NCI-H1105 (cell line): Measurements from ENCODE around the gene SAMD11.

Experiments used
- DNase-seq: peaks from one replicate; lab custom pipeline; 2025; lab: John Stamatoyannopoulos, UW

Gene SAMD11

DNA sequence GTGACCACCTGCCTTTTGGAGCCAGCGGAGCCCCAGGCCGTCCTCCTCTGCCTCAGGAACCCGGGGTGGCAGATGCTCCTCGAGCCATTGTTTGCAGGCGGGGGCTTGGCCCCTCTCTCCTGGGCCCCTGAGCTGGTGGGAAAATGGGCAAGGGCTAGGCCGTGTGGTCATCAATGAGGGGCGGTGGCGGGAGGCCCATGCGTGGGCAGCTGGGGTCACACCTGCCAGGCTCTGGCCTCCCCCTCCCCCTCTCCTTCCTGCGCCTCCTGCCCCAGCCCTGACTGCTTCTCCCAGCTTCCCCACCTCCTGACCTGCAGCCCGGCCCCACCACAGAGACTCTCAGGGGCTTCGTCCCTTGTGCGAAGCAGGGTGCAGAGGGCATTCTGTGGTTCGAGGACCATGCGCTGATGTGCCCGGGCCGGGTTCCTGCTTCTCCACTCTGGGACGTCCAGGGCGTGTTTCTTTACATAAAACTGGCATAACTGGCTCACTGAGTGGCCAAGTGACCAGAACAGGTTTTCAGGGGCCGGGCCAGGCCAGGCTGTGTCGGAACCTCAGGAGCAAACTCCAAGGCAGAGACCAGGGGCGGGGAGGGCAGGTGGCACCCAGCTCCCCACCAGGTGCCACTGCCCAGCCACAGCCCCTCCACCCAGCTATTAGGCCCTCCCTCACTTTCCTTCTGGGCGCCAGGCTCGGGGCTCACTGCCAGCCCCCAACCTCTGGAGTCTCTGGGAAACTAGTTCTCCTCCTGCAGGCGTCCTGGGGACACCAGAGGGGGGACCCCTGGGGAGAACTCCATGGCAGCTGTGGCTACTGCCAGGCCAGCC, 9.3 kb downstream of the SAMD11 start:
- DNase-seq: no peak

DNA sequence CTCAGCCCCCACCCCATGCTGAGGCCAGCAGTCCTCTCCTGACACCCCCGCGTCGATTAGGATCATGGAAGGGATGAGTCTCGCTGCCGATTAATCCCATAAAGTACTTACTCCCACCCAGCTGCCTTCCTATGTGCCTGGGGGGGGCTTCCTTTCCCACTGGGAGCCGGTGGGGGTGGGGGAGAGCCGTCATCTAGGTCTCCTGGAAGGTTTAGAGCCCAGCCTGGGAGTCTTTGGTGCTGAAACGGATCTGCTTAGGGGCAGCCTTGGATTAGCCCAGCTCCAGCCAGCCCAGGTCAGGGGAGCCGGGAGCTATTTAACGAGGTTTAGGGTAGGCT, 9.8 kb downstream of the SAMD11 start:
- DNase-seq: no peak

DNA sequence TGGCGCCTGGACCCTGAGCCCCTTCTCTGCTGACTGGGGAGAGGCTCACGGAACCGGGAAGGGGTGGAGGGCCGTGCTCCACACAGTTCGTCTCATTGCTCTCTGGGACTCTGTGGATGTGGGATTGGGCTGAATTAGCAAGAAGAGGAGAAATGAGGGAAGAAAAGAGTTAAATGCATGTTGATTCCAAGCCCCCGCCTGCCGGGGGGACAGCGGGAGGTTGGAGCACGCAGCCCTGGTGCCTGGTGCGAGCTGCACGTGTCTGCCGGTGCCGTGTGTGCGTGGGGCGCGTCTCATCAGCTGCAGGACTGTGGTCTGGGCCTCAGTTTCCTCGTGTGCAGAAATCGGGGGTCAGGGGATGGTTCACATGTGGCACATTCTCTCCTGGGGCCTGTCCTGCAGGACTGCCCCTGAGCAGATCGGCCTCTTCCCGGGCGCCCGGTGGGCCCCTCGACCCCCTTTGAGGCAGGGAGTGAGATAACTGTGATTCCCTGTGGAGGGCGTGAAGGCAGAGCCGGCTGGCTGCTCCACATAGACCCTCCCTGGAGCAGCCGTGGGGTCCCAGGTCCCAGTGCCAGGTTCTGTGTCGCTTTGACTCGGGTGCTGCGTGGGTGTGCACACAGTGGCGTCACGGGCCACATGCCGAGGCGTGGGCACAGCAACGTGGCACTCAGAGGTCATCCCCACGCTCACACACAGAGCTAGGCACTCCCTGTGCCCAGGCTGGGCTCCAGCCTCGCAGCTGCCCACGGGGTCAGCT, 11.4 kb downstream of the SAMD11 start:
- DNase-seq: no peak

DNA sequence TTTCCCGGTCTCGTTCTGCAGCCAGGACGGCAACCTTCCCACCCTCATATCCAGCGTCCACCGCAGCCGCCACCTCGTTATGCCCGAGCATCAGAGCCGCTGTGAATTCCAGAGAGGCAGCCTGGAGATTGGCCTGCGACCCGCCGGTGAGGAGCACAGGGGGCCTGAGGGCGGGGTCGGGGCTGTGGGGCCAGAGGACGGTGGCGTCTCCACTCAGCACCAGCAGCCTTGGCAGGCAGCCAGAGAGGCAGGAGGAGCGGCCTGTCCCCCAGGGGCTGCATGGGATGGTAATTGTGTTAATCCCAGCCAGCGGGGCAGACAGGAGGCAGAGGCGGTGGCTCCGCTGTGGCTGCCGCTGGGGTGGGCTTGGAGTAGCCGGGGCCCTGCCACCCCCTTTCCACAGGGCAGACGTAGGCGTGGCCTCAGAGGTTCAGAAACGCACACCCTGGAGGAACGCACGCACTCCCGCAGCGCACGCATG, 12.1 kb downstream of the SAMD11 start:
- peak; percentile 60 for DNase-seq

DNA sequence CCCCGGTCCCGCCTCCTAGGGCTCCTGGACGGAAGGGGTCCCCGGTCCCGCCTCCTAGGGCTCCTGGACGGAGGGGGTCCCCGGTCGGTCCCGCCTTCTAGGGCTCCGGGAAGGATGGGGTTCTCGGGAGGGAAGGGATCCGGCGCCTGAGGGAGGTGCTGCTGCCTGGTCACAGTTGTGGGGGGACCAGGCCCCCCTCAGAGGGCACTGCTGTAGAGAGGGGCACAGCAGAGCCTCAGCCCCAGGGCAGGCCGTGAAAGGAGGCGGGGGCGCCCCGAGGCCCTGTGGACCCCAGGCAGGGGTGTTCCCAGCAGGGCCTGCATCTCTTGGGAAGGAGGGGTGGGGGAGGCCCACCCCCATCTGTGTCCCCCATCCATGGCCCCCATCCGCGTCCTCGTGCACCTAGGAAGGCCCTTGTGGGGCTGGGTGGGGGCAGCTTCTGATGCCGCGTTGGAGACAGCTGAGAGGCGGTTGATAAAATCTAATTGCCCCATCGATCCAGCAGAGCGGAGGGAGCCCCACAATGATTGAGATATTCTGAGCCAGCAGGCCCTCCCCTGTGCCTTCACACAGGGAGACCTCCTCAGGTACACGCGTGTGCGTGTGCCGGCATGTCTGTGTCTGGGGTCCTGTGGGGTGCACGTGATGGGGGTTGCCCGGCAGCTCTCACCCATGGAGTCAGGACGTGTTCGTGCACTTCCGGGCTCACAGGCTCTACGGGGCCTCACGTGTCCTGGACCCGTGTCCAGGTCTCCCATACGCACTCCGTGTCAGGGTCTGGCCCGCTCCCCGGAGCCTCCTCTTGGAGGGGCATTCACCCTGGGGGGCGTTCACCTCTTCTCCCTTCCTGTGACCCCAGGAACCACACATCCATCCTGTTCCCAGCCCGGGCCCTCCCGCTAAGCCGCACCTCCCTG, 12.9 kb downstream of the SAMD11 start:
- no peak for DNase-seq

DNA sequence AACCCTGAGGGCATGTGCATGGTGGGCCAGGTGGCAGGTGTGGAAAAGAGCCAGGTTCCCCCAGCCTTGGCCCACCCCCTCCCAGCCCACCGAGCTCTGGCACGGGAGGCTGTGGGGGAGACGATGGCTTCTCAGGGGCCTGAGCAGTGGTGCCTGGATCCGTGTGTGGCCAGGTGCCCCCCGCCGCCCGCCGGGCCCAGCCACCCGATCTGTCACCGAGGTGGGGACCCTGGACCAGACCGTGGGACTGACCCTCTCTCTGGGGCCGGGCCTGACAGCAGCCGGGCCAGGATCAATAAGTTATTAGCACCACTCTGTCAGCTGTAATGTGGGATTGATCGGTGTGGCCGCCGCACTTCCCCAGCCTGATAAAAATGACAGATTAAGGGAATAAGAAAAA, 13.8 kb downstream of the SAMD11 start:
- no peak for DNase-seq

DNA sequence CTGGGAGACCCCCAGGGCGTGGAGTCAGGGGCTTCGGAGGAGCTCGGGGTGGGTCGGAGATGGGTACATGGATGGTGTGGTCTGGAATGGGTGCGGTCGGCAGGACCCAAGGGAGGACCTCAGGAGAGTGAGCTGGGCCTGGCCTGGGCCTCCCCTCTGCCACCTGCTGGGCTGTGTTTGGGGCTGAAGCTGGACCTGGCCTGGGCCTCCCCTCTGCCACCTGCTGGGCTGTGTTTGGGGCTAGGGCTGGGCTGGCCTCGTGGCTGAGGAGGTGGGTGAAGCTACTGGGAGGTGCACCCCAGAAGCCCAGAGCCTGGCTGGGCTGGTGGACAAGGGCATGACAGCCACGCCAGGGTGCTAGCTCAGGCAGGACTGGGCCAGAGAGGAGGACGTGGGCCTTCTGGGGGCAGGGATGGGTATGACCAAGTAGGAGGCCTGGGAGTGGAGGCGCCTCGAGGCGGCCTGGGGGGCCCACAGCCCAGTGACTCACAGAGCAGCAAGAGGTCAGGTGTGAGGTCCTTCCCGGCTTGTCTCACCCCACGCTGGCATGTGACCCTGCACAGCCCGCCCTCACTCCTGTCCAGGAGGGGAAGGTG, 14.5 kb downstream of the SAMD11 start:
- DNase-seq: no peak

DNA sequence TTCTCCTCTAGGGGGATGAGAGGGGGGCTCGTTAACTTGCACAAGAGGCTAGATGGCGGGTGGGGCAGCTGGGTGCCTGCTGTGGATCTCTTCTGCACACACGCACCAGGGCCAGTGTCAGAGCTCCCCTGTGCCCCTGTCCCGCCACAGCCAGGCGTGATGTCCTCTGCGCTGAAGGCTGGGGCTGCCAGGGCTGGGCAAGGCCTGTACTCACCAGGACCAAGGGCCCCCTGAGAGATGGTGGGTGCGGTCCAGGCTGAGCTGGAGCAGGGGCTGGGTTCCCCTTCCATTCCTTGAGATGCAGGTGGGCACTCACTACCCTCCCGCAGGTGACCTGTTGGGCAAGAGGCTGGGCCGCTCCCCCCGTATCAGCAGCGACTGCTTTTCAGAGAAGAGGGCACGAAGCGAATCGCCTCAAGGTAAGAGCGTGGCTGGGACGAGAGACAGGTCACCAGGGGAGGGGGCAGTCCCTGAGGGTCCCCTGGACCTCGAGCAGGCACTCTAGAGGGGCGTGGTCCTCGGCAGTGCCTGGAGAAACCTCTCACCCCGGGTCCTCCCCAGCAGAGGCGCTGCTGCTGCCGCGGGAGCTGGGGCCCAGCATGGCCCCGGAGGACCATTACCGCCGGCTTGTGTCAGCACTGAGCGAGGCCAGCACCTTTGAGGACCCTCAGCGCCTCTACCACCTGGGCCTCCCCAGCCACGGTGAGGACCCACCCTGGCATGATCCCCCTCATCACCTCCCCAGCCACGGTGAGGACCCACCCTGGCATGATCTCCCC, 15.2 kb downstream of the SAMD11 start:
- DNase-seq: no peak

DNA sequence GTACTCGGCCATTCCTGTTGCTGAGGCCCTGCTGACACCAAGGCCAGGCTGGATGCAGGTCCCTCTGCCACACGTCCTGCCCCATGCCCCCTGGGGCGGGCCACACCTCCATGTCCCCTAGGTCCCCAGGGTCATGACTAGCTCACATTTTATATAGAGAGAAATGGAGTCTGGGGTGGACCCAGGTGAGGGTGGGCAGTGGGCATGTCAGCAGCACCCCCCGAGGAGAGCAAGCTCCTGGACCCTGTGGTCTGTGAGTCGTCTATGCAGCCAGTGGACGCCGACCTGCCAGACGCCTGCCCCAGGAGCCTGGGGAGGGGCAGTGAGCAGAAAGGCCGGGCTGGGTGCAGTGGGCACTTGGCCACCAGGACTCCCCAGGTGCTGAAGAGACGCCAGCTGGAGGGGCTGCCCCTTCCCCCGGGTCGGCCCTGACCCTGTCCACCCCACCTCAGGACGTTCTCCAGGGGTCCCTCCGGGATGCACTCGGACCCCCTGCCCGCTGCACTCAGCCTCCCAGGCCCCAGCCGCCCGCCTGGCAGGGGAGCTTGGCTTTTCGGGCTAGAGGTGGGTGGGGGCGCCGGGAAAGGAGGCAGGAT, 15.9 kb downstream of the SAMD11 start:
- no peak for DNase-seq

DNA sequence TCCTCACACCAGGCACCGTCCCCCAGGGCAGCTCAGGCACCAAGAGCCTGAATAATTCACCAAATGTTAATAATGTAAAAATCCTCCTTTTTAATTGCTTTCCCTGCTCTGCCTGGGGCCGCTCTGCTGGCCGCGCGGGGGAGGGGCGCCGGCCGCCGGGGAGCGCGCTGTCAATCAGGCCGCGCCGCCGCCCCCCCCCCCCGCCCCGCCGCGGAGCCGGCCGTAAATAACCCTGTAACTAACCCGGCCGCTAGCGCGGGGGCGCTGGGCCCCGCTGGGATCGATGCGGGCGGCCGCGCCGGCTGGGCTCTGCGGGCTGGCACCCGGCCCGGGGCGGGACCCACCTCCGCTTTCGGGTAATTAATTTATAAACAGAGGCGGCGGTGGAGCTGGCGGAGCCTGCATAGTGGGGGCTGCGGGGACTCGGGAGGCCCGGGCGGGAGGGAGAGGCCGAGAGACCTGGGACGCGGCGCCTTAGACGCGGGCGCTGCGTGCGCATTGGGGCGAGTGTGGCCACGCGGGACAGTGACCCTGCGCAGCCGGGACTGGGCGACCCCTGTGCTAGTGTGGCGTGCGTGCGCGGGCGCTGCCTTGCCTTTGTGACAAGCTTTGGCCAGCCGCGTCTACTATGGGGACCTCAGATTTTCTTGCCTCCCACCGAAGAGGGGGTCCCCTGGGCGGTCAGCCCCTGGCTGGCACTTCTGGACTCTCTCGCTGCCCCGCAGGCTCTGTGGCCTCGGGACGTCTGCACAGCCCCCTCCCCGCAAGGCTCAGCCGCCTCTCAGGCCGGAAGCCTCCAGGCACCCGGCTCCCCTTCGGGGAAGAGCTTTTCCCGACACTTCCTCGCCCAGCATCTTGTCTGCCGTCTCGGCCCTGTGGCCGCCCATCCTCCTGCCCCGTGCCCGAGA, 16.6 kb downstream of the SAMD11 start:
- peak; percentile 64 for DNase-seq

DNA sequence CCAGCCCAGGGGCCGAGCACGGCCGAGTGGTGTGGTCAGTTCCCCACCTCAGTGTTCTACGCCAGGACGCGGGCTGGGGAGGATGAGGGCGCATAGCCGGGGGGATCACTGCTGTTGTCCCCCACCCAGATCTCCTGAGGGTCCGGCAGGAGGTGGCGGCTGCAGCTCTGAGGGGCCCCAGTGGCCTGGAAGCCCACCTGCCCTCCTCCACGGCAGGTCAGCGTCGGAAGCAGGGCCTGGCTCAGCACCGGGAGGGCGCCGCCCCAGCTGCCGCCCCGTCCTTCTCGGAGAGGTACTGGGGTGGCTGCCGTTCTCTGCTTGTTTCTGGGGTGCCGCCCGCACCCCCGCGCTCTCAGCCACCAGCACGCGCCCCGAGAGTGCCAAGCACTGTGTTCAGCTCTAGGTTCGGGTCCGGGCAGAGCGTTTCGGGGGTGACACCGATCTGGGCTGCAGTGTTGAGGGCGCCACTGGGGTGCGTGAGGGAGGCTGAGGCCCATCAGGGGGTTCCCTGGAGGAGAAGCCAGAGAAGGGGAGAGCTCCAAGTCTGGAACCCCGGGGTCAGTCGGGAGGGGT, 17.4 kb downstream of the SAMD11 start:
- no peak for DNase-seq

DNA sequence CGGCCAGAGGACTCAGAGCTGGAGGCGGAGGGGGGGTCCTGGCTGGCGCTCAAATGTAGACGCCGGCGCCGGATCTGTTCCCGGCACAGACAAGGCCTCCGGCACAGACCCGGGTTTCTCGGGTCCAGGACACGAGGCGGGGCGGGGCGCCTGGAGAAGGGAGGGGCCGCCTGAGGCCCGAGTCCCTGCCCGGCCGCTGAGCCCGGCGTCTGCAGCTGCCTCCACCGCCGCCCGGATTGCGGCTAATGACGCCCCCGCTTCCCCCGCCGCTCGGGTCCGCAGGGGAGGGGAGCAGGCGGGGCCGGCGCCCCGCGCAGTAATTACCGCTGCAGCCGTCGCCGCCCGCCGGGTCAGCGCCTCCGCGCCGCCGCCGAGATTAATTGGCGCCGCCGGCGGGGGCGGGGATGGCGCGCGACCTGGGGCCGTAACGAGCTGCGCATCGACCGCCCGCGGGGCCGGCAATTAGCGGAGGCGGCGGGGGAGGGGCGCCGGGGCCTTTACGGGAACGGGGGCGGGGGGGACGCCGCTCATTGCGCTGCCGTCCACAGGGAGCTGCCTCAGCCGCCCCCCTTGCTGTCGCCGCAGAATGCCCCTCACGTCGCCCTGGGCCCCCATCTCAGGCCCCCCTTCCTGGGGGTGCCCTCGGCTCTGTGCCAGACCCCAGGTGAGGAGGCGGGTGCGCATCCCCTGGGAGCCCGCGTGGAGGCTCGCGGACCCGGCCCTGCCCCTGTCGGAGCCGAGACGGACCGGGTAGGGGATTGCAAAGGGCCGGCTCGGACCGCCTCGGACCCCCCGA, 18.1 kb downstream of the SAMD11 start:
- DNase-seq: peak; percentile 90

DNA sequence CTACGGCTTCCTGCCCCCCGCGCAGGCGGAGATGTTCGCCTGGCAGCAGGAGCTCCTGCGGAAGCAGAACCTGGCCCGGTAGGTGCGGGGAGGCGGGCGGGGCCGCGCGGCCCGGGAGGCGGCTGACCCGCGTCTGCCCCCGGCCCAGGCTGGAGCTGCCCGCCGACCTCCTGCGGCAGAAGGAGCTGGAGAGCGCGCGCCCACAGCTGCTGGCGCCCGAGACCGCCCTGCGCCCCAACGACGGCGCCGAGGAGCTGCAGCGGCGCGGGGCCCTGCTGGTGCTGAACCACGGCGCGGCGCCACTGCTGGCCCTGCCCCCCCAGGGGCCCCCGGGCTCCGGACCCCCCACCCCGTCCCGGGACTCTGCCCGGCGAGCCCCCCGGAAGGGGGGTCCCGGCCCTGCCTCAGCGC, 18.7 kb downstream of the SAMD11 start:
- DNase-seq: peak; percentile 29

DNA sequence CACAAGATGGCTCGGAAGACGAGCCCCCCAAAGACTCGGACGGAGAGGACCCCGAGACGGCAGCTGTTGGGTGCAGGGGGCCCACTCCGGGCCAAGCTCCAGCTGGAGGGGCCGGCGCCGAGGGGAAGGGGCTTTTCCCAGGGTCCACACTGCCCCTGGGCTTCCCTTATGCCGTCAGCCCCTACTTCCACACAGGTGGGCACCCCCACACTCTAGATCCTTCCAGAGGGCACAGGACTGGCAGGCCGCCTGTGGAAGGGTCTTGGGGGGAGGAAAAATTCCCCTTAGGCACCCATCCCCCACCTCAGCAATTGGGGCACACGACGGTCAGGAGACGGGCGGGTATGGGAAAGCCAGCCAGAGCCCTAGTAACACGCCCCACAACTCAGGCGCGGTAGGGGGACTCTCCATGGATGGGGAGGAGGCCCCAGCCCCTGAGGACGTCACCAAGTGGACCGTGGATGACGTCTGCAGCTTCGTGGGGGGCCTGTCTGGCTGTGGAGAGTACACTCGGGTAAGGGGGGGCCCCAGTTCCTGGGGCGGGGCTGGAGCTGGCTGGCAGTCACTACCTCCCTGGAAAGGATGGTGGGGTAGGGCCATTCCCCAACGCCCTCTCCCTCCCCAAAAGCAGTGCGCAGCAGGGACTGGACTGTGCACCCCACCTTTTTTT, 19.3 kb downstream of the SAMD11 start:
- DNase-seq: no peak

DNA sequence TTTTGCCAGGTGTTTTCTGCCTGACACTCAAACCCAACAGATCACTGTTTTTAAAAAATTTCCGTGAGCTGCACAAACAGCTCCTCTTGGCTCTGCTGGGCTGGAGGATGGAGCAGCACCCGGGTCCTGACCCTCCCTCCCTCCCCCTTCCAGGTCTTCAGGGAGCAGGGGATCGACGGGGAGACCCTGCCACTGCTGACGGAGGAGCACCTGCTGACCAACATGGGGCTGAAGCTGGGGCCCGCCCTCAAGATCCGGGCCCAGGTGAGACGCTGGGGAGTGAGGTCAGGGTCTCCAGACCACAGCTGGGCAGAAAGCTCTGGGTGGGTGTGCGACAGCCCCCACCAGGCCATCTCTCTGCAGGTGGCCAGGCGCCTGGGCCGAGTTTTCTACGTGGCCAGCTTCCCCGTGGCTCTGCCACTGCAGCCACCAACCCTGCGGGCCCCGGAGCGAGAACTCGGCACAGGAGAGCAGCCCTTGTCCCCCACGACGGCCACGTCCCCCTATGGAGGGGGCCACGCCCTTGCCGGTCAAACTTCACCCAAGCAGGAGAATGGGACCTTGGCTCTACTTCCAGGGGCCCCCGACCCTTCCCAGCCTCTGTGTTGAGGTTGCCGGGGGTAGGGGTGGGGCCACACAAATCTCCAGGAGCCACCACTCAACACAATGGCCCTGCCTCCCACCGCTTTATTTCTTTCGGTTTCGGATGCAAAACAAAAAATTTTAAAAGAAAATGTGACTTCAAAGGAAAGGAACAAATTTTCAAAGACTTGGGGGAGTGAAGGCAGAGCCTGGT, 20.0 kb downstream of the SAMD11 start:
- no peak for DNase-seq

DNA sequence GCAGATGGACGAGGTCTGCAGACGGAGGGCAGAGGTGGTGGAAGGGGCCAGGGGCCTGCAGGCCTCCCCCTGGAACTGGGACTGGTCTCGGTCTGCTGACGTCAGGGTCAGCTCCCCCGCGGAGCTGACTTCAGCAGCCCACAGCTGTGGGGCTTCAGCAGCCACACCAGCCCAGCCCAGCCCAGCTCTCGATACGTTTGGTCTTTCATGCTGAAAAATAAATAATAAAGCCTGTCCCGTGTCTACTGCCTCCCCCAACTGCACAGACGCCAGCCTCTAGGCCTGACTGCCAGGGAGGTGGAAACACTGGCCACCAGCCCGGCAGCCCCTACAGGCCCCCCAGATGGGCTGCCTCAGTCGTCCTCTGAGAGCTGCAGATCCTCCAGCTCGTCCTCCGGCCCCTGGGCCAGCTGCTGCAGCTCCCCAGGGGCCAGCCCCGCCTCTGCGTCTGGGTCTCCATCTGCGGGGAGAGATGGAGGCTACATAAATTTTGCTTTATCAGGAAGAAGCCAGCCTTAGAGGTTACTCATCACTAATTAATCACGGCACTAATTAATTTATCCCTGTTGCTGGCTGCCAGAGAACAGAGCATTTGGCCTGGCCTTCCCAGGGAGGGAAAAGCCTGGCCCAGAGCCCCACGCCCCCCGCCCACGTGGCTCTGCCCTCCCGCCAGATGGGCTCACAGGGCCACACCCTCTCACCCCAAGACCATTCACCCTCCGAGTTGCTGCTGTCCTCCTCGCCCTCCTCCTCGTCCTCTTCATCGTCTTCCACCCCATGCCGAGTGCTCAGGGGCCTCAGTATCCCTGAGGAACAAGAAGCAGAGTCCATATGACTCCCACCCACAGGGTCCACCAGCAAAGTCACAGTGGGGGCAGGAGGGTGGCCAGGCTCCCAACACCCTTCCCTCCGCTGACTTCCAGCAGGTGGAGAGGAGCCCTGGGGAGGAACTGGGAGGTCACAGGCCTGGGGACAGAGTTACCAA, 20.9 kb downstream of the SAMD11 start:
- no peak for DNase-seq
